K562 (cell line): ENCODE measurements around the gene USP8.

Experiments
- ATF3 ChIP-seq, 2 experiments: fragments of 450-650 bp in 1 of 2; sonication (generic) in 1 of 2; formaldehyde crosslinking in 1 of 2; IDR thresholded peaks in 1 of 2; conservative IDR thresholded peaks in 1 of 2; 2 replicates each; pipeline versions ENCODE4 v1.6.1 to v1.8.1; 2016 to 2023; ENCODE audit warnings: mild to moderate bottlenecking in 2 of 2, moderate library complexity in 2 of 2, inconsistent platforms in 1 of 2, missing genetic modification reagents in 1 of 2
- CREB1 ChIP-seq, 2 experiments: sonication (generic) in 1 of 2; formaldehyde crosslinking in 1 of 2; IDR thresholded peaks; 2 replicates each; pipeline versions ENCODE4 v1.6.1 to v1.8.0; 2012 to 2022; ENCODE audit warnings: inconsistent platforms in 1 of 2, mild to moderate bottlenecking in 1 of 2, missing genetic modification reagents in 1 of 2, moderate library complexity in 1 of 2
- STAT5B ChIP-seq: fragments of 250-450 bp; sonication (Bioruptor Pico); IDR thresholded peaks from 2 replicates; pipeline ENCODE4 v1.8.0; 2021; ENCODE audit warnings: mild to moderate bottlenecking, inconsistent platforms
- ZFP36 ChIP-seq: fragments of 150-350 bp; IDR thresholded peaks from 2 replicates; pipeline ENCODE4 v1.6.1; 2018; ENCODE audit warnings: low read length, low read depth; ENCODE audit not compliant: partially characterized antibody

DNA sequence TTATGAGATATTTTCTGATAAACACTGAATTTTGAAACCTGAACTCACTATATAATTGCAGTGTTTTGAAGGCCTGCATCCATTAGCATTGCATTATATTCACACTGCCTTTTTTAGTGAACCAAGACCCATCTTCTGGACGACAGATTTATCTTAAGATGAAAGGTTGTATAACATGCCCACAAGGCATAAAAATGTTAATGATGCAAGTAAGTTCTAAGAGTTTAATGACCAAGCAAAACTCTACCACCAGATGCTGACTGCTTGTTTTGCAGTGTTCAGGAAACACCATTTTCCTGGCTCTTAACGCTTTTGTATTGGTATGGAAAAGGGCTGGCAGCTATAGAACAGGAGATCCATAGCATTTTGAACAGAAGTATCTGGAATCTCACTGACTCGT lies 76.1 kb downstream of the USP8 start:
- TF ChIP-seq STAT5B (no peak), CREB1 (IDR thresholded peaks at IDR 0.05) (no peak), CREB1 (CRISPR knock-in tag; IDR thresholded peaks at IDR 0.05) (no peak), ATF3 (IDR thresholded peaks at IDR 0.05) (no peak), ATF3 (CRISPR knock-in tag; conservative IDR thresholded peaks at IDR 0.05) (no peak), ZFP36 (no peak)
